Epidermal melanocyte (primary cell): ENCODE data around the gene MYO7B.
"Not testable (repeated sequence)": the region's sequence is repeated elsewhere in the genome, so short reads cannot be mapped to it uniquely, and the experiment has no call there.

Source experiments
- DNase-seq: peaks from one replicate; pipeline ENCODE4 v3.0.0; 2011; ENCODE audit warnings: low spot score; ENCODE audit not compliant: insufficient read length

The MYO7B gene

DNA sequence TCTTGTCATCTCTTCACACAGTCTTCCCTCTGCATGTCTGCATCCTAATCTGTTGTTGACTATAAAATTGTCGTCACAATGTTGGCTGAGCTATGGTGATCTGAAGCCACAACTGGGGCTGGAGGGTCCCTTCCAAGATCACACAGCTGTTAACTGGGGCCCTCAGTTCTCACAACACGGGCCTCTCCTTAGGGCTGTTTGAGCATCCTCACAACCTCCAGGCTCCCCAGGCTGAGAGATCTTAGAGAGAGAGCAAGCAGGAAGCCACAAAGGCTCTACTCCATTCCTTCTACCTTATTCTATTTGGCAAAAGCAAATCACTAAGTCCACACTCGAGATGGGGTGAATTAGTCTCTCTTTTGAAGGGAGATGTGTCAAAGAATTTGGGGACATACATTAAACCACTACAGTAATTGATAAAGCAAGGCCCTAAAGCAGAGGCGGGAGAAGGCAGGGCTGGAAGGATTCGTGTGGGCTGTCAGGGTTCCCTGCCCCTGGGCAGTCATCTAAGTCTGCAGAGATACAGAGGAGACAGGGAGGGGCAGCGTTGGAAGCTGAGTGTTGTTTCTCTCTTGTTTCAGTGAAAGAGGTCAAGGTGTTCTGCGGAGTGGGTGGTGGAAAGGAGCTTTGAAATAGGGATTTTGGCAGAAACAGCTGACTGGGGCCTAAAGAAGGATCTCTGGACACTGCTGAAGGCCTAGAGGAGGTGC is 15.9 kb downstream of the MYO7B start:
- no peak for DNase-seq

DNA sequence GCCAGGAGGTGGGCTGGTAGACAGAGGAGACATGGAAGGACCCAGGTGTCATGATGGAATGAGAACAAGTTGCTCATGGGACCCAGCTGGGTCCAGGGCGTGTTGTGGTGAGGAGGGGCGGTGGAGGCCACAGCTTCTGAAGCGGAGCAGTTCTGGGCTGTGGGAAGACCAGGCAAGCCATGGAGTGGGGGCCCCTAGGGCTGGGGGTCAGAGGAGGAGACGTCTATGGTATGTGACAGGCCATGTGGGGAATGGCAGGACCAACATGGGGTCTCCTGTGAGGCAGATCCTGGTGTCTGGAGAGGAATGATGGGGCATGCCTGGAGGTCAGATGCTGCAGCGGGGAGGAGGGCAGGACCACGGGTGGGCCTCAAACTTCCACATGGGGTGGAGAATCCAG is 16.9 kb downstream of the MYO7B start:
- no peak for DNase-seq

DNA sequence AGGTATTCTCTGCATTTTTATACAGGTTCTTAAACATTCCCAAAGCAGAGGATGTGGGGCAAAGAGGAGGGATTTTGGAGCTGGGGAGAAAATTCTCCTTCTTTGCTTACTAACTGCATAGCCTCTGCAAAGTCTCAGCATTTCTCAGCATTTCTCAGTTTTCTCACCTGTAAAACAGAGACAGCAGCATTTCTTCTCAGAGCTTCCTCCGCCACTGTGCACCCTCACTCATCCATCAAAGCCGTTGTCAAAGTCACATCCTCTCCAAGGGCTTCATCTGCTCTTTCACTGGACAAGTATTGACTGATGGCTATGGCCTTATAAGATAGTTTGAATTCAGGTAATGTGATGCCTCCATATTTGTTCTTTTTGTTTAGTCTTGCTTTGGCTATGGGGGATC is 17.4 kb downstream of the MYO7B start:
- DNase-seq: no peak

DNA sequence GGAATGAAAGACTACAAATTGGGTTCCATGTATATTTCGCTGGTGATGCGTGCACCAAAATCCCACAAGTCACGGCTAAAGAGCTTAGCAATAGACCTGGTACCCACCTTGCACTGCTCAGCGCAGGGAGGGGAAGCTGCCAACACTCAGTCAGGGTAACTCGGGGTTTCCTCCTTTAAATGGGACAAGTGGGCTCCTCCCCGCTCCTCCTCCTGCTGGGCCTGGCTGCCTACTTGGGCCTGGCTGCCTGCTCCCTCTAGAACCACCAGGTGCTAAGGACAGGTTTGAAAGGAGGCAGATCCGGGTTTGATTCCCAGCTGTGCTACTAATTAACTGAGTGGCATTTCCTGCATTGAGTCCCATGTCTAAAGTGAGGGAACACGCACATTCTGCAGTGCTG is 23.4 kb downstream of the MYO7B start:
- no peak for DNase-seq

DNA sequence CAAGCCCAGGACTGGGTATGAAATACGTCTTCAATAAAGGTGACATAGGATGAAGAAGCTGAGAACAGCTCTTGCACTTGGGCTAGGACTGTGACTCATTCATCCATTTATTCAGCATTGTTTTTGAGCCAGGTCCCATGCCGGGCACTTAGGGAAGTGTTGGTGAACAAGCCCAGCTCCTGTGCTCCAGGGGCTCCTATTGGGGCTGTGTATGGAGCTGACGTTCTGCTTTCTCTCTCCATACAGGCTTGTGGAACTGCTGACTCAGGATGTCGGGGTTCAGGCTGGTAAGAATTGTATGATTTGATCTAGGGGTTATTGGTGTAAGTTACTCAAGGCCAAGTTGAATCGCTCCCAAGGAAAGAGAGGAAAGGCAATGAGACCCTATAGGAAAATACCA is 24.0 kb downstream of the MYO7B start:
- DNase-seq: no peak

DNA sequence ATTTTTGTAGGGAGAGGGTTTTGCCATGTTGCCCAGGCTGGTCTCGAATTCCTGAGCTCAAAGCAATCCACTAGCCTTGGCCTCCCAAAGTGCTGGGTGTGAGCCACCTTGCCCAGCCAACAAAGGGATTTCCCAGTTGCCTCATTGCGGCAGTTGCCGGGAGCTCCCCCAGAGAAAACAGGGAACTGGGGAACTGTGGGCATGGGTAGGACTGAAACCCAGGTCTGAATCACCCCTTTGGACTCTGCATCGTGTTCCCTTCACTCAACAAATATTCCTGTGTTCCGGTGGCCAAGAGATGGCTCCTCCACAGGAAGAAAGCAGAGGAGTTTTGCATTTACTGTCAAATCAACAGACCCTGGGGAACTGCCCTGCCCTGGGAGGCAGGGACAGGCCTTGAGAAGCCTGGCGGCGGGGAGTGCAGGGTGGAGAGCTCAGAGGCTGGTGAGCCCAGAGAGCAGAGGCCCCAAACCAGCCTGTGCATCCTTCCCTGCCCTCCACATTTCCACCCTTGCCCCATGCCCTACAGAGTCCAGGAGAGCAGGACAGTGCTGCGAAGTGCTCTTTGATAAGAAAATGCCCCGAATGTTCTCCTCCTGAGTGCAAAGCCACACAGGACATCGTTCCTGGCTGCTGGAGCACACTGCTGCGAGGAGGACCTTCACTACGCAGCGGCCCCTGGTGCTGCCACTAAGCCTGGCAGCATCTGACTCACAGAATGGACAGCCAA is 24.9 kb downstream of the MYO7B start:
- DNase-seq: no peak

DNA sequence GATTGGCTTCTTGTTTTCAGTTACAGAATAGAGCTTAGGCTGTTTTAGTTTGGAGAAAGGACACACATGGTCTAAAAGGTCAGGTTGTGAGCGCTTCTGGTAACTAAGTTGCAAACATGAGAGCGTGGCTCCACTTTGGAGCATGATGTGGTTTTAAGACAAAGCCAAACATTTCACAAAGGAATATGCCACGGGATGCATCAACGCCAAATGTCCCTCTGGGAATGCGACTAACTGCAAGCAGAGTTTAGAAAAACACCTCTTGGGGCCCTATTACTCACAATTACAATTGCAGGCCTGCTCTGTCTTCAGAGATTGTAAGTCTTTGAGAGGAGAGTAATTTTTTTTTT is 25.4 kb downstream of the MYO7B start:
- no peak for DNase-seq

DNA sequence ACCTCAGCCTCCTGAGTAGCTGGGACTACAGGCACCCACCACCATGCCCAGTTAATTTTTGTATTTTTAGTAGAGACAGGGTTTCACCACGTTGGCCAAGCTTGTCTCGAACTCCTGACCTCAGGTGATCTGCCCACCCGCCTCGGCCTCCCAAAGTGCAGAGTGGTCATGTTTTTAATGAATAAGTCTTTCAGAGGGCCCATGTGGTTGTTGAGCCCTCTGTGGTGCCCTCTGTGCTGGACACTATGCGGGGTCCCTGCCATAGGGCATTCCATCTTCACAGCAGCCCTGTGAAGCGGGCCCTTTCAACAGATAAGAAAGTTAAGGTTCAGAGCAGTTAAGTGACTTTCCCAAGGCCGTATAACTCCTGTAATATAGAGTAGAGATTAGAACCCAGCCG is 25.9 kb downstream of the MYO7B start:
- DNase-seq: no peak

DNA sequence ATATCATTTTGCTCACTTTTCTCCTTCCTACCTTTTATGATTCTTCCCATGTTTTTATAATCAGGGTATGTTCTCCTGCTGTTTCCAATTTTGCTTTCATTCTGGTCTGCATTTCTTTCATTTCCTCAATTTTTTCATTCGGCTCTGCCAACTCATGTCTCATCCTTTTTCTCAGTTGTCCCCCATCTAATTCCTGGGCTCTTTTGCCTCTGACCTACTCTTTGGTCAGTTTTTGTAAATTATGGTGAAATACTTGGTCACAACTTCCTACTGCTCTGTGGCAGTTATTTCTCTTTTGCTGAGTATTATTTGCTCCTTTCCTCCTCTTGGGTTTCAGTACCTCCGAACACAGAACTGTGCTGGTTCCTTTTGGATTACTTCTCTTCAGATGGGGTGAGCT is 27.5 kb downstream of the MYO7B start:
- DNase-seq: no peak

DNA sequence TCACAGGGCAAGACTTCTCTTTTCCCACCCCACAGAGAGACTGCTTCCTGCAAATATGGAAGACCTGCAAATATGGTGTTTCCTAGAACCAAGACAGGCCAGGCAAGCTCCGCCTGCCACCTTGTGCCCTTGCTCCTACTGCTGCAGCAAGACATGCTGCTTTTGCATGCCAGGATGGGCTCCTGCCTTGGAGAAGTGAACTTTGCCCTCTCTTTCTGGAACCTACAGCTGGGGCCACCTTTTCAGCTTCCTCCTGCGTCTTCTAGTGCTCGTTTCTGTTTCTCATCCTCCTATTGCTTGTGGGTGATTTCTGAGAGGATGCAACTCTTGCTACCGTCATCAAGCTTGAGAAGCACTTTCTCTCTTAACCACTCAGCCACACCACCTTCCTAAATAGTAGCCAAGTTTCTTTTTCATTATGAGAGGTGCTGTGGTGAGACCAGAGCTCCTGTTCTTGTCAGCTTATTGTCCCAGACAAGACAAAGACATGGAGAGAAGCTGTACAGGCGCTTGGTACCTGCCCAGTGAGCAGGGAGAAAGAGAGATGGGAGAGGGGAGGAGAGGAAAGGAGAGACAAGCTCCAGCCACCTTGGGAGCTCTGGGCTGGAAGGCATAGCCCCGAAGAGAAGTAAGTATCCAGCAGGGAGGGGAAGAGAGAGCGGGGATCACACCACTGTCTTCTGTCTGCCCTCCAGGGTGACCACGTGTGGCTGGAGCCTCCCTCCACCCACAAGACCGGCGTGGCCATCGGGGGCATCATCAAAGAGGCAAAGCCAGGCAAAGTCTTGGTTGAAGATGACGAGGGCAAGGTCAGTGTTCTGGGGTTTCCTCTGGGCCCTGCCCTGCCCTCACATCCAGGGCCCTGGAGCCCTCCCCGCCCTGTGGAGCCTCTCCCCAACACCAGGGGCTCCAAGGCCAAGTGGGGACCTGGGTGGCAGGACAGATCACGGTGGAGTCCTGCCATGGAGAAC is 28.3 kb downstream of the MYO7B start:
- DNase-seq: no peak

DNA sequence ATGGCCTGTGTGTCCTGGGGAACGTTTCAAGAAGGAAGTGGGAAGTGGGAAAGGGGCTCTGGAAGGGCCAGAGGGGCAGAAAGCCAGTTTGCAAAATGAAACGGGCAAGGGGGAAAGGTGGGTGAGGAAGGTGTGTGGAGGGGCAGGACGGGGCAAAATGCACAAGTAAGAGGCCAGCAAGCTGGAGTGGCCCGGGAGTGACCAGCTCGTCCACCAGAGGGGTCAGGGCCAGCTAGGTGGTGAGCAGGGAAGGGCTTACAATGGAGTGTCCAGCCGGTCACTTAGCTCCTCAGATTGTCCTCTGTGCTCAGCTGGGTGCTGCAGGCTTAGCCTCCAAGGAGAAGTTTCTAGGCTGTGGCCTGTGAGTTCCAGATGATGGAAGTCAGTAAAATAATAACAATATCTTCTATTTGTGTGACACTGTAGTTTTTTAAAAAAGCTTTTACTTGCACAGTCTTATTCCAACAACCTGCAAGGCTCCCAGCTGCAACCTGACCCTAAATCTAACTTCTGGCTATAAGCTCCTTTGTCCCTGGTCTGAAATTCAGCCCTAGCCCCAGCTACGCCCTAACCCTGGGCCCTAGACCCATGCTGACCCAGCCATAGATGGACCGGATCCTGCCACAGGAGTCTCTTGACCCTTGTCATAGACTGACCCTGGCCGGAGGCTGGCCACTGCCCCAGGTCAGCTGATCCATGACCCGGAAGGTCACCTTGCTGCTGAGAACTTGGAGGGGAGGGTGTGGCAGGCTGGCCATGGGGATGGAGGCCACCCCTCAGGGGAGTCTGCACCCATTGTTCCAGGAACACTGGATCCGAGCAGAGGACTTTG is 29.2 kb downstream of the MYO7B start:
- DNase-seq: no peak

DNA sequence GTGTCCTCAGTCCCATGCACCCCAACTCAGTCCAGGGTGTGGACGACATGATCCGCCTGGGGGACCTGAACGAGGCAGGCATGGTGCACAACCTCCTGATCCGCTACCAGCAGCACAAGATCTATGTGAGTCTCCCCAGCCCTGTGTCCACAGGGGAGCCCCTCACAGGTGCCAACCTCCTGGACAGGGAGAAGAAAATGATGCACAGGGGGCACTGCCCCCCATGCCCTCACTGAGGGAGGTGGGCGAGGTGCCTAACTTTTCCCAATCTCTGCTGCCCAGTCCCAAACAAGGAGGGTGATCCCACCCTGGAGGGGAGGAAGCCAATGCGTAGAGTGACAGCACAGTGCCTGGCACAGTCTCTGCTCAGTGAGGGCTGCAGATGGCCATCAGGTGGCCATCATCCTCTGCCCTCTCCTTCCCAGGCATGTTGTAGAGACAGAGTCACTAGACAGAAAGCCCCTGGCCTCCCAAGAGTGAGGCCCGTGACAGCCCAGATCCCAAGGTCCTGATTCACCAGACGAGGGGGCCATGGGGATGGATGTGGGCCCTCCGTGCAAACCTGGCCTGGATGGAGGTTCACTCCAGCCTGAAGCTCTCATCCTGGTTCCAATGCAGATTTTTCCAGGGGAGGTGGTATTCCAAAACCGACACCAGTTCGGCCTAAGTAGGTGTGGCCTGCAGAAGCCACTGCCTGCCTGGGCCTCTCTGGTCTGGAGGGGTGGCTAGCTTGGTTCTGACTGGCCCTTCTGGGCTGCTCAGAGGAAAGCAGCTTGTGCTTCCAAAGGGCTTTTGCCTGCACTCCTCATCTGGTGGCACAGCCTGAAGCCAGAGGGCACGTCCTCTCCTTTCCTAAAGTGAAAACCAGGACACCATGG is 30.0 kb downstream of the MYO7B start:
- no peak for DNase-seq

DNA sequence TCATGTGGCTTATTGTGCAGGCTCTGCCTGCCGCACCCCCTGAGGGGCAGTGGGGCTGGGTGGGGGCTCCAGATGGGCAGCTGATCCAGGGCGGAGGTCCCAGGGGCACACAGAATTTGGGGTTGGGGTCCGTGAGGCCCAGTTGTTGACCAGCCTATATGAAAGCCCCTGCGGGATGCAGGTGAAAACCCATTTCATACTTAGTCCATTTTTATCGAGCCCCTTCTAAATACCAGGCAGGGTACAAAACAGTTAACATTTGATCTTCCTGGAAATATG is 30.6 kb downstream of the MYO7B start:
- DNase-seq: no peak

DNA sequence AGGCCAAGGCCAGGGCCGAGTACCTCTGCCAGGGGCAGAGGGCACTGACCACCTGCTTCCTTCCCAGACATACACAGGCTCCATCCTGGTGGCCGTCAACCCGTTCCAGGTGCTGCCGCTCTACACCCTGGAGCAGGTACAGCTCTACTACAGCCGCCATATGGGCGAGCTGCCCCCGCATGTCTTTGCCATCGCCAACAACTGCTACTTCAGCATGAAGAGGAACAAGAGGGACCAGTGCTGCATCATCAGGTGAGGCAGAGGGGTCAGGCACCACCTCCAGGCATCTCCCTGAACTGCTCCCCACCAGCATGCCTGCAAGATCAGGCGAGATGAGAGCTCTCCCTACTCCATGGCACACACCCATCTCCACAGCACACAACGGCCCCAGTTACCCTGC is 31.1 kb downstream of the MYO7B start:
- no peak for DNase-seq

DNA sequence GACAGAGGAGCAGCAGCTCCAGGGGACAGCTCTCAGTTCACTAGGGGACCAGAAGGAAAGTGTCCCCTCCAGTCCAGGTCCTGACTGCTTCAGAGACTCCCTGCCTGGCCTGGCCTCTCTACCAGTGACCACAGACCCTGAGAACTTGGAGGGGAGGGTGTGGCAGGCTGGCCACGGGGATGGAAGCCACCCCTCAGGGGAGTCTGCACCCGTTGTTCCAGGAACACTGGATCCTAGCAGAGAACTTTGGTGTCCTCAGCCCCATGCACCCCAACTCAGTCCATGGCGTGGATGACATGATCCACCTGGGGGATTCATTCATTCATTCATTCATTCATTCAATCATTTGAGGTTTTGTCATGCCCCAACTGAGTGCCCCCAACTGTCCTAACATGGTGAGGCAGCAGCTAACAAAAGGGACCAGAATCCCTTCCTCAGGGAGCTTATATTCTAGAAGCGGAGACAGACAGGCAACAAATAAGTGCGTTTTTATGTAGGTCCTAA is 31.9 kb downstream of the MYO7B start:
- no peak for DNase-seq

DNA sequence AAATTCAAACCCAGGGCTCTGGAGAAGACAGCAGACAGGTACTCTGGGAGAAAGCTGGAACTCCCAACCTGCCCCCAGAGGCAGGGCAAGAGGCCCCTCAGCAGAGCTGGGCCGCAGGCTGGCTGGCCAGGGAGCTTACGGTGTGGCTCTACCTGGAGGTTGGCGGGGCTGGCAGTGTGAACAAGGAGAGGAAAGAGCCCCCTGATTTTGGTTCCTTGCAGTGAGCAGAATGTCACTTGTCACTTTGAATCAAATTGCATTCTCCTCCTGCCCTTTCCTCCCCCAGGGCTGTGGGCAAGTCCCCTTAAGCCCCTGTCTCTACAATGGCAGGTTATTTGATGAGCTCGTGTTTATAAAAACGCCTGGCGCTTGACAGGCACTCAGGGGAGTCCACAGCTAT is 32.6 kb downstream of the MYO7B start:
- DNase-seq: no peak

DNA sequence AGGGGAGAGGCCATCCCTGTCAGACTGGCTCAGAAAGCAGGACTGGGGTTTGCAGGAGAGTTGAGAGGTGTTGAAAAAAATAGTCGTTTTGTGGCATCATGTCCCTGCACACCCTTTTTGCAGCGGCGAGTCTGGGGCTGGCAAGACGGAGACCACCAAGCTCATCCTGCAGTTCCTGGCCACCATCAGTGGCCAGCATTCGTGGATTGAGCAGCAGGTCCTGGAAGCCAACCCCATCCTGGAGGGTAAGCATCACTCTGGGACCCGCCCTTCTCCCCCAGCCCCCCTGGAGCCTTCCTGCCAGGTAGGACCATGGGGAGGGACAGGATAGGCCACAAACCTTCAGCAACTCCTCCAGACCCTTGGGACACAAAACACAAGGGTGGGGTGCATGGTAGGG is 34.2 kb downstream of the MYO7B start:
- DNase-seq: no peak

DNA sequence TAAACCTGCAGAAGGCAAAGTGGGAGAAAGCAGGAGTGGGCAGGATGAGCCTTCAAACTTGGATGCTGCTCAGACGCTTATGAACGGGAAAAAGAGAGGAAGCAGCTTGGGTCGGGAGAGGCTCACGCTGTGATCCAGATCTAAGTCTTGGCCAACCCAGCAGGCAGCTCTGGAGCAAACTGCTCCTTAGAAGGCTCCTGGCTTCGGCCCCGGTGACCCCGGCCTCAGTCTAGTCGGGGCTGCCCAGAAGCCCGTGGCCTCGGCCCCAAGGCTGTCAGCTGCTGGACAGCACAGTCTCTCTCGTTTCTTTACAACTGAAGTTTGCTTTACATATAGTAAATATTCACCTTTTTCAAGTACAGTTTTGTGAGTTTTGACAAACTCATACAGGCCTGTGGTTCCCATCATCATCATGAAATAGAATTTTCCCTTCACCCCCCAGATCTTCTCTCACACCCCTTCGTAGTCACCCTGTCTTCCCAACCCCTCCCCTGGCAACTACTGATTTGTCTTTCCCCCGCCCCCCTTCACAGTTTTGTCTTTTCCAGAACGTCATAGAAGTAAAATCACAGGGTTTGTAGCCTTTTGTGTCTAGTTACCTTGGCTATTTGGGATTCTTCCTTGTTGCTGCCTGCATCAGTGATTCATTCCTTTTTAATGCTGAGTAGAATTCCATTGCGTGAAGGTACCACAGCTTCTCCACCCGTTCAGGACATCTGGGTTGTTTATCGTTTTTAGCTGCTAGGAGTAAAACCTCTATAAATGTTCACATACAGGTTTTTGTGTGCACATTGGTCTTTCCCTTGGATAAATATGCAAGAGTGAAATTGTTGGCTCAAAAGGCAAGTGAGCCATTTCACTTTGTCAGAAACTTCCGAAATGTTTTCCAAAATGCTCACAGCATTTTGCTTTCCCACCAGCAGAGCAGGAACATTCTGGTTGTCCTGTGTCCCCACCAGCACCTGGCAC is 35.1 kb downstream of the MYO7B start:
- no peak for DNase-seq

DNA sequence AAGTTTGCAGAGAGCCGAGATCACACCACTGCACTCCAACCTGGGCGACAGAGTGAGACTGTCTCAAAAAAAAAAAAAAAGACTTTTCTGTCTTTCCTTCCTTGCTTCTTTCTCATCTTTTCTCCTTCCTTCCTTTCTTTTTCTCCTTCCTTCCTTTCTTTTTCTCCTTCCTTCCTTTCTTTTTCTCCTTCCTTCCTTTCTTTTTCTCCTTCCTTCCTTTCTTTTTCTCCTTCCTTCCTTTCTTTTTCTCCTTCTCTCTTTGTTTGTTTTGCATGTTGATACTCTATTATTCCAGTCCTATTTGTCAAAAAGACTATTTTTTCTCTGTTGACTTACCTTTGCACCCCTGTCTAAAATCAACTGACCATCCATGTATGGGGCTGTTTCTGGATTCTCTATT is 36.9 kb downstream of the MYO7B start:
- not testable (repeated sequence) for DNase-seq
